A172 (cell line): Measurements from ENCODE around the gene CCDC9B. TPM values are rescaled to one million over a fixed set of nuclear protein-coding genes. Genes with fewer than 3 reads are reported as not detected.

Experiments
- DNase-seq: peaks from one replicate; pipeline ENCODE4 v3.0.0-alpha.2; 2015; ENCODE audit warnings: low spot score
- total RNA-seq: library from RNA; depleted of rRNA; stranded (reverse); fragments of >200 nt; shearing (Covaris generic); gene quantifications from 2 replicates; pipeline ENCODE4 v1.2.3, GENCODE V29; 2014

The CCDC9B gene
- total RNA-seq, 1 experiment from 2014 or later = 4.4 TPM

DNA sequence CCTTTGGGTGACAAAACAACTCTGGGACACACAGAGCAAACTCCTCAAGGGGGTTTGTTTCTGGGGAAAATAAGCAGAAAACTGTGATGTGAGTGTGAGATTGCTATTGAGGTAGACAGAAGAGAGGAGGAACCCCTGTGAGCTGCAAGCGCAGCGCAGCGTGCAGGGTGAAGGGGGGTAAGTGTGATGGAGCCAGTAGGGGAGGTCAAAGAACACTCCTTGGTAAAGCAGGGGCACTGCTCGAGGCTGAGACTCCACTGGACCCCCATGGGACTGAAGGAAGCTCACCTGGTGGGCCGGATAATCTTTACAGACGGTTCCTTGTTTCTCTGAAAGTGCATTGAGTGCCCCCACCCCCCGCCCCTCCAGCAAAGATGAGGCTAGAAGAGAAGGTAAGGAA, 9.7 kb downstream of the CCDC9B start:
- no peak for DNase-seq

DNA sequence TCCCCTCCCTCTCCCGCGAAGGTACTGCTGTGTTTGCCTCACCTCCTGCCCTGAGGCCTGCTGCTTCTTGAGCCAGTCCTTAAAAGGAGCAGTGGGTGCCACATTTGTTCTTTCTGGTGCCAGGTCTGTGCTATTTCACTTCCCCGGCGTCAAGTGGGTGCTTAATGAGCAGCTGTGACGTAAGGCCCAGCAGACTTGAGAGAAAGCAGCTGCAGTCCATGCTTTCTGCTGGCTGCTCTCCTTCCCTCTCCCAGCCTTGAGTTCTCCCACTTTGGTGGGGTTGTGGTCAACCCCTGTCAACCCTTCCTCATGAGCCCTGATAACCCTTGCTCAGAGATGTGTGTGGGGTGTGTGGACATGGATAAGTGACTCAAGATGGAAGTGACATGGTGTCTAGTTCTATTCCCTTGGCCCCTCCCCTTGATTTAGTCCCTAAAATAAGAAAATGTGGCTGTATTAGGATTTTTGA, 10.3 kb downstream of the CCDC9B start:
- no peak for DNase-seq

DNA sequence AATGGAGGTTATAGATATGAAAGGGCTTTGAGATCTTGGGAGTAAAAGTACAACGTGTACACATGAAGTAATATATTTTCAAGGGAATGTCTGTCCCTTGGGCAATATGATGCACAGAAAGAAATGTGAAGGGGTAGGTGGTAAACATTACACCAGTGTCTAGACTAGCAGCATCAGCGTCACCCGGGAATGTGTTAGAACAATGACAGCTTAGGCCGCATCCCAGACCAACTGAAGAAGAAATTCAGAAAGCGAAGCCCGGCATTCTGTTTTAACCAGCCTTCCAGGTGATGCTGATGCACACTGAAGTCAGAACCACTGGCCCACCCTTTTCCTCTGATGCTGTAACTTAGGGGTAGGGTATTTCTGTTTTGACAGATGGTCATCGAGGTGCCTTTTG, 10.9 kb downstream of the CCDC9B start:
- DNase-seq = no peak

DNA sequence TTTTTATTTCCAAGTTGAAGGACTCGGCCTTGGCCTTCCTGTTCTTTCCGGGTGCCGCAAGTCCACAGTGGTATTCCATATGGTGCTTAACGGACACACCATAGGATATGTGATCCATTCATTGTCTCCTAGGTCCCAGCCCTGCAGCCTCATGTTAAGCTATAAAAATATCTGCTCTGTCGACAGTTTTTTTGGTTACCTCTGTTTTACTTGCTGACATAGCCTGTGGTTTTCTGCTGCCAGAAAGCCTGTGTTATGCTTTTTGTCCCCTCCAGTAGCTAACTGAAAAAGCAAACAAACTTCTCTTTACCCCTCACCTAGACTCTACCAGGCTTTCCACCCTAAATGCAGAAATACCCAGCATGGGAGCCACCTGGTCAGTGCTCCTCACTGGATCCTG, 12.0 kb downstream of the CCDC9B start:
- DNase-seq = no peak

DNA sequence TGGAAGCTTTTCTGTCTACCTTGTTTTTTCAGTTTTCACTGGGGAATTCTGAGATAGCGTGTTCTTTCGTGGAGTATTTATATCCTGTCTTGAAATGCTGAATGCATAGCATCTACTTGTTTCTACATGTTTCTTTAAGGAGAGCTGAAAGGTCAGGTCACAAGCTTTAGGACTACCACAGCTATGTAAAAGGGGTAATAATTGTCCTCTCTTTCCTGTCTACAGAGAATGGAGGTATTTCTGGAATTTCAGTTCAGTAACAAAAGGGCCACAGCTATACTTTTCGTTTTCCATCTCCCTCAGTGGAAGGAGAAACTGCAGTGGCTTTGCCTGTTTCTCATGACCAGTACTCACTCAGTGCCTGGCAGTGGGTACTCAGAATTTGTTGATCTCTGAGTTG, 12.6 kb downstream of the CCDC9B start:
- no peak for DNase-seq

DNA sequence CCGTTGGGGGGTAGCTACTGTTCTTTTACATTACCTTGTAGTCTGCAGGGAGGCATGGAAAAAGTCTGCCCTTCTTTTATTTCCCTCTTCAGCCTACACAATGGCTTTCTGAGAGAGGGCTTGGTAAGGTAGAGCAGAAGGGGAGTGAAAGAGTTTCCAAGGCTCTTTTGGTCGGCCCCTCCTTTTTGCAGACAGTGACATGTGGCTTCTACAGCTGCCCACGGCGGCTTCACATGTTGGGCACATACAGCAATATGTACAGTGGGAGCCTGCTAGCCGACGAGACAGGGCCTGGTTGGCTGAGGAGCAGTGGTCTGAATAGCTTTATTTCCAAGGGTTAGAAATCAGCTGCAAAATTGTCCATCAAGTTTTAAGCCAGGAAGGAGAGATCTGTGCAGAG, 13.3 kb downstream of the CCDC9B start:
- no peak for DNase-seq

DNA sequence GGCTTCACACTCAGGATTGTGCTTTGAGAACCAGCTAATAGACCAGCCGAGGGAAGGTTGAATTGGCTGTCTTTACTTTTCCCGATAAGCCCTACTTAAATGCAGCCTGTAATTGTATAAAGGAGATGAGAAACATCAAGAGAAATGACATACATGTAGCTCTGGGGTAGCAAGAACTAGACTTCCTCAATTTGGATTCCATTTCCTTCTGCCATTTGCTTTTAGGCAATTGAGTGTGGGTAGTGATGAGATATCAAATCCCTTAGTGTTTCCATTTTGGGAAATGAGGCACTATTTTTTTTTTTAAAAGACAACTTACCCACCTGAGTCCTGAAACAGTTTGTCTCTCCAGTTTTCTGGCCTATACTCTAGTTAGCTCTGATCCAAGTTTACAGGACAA, 15.0 kb downstream of the CCDC9B start:
- DNase-seq = no peak

DNA sequence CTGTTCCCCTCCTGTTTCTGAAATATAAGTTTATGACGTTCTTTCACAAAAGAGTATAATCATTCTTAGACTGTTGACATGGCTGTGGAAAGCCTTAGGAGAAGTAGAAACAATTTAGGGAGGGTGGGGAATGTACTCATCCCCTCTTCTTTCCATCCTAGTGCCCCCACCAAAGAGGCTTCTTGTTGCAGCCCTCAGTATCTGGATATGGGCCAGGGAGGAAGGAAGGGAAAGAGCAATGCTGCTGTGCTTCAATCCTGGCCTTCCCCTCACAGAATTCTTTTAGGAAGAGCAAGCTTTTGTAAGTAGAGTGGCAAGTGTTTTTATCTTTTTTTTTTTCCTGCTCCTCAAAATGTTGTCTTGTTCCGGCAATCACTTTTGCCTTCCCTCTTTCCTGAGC, 15.6 kb downstream of the CCDC9B start:
- DNase-seq = no peak

DNA sequence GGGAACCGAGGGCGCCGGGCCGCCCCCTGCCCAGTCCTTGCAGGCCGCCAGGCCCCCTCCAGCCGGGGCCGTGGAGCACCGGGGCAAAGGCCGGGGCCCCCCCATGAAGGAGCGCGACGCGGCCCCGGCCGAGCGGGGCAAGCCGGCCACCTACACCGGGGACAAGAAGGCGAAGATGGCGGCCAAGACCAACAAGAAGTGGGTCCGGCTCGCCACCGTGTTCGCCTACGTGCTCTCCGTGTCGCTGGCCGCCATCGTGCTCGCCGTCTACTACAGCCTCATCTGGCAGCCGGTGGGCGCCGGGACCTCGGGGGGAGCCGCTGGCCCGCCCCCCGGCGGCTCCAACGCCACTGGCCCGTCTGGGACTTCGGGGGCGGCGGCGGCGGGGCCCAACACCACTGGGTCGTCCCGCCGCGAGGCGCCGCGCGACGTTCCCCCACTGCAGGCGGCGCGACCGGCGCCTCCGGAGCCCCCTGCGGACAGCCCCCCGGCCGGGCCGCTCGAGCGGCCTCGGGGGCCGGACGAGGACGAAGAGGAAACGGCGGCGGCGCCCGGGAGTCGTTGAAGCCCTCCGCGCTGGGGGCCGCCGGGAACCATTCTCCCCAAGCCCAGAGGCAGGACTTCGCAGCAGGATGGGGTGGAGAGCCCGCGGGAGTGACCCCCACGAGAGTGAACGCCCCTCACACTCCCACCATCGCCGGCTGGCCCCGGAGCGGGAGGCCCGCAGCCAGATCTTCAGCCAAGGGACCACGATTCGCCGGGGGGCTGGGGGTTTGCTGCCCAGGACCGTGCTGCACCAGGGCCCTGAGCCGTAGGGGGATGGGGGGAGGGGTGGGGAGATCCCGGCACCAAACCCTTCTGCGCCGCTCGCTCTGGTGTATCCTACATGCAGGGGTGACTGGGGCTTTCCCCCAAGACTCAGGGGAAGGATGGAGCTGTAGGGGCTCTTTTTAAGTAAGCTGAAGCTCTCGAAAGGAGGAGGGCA, 16.5 kb downstream of the CCDC9B start:
- no peak for DNase-seq

DNA sequence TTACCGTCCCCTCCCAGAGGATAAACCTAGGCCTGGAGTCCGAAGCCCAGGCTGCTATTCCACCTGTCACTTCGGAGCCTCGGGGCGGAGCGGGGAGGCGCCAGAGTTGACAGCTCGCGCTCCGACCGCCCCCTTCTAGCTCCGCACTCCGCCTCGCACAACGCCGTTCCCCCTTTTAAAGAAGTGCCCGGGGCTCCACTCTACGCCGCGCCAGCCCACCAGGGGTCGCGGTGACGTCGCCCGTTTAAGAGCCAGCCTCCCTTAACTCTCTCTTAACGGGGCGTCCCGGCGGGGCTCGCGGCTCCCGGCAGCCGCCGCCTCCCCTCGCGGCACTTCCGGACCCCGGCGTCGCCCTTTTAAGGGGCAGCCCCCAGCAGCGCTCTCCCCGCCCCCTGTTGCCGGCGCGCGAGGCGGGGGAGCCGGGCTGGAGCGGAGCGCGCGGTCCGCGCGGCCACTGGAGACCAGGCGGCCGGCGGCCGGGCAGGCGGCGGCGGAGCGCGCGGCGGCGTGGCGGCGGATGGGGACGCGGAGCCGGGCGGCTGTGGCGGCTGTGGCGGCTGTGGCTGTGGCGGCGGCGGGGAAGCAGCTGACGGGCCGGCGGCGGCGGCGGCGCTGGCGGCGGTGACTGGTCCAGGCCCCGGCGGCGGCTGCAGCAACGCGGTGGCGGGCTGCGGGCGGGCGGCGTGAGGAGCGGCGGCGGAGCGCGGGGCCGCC, 17.3 kb downstream of the CCDC9B start, which contains the start of gene INAFM2:
Gene INAFM2 (plus strand): TSS at position 454 of the 714 bp plus-strand sequence. CDS start 364 bp downstream, outside the sequence.
- DNase-seq = peak; percentile 74

DNA sequence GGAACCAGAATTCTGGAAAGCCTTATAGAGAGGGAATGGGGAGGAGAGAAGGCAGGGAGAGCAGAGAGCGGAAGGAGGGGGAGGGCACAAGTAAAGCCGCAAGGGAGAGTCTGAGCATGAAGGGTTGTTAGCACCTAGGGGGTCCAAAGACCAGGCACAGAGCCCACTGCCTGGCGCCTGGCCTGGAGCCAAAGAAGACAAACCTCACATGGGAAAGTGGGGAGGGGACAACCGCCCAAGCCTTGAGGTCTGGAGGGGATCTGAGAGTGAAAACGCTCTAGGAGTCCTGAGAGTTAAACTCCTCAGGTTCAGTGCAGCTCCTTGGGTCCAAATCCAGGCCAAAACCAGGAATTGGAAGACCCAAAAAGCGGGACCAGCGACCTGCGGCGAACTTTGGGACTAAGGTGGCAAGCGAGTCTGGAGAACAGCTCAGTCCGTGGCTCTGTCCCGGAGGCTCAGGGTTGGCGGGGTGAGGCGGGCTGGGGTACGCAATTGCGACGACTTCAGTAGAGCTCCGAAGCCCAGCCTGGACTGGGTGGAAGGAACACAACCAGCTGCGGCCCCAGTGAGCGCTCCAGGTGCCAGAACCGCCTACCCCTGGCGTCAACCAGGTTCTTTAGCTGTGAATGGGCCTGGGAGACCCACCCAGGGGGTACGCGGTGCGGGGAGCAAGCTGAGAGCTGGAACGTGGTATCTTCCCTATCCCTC, 18.1 kb downstream of the CCDC9B start:
- no peak for DNase-seq

DNA sequence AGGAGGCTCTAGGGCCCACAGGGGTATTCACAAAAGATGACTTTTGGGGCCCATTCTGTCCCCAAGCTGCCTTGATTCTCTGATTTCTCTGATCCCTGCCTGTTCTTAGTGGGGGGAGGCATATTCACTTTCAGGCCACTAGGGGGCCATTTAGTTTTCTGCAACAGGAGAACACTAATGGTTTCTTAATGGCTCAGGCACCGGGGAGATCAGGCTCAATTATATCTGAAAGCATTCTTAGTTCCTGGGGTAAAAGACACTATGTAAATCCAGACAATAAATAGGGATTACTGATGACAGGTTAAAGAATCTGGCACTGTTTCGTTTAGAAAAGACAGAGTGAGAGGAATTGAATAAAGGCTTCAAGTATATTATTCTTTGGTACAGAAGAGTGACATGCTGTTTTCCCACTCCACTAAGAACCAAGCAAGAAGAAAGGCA, 19.8 kb downstream of the CCDC9B start:
- DNase-seq = peak; percentile 42

DNA sequence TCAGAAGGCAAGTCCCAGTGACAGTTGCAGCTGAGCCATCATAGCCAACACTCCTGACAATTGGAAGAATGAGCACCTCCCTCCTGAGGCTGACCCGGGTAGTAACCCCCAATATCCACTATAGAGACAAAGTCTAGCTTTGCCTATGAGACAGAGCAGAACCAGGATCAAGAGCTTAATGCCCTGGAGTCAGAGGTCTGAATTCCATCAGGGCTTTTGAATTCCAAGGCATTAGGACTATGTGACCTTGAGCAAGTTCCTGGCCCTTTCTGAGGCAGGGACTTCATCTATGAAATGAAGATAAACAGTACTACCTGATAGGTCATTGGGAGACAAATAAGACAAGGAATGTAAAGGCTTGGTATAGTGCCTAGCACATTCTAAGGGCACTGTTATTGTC, 20.3 kb downstream of the CCDC9B start:
- DNase-seq = no peak

DNA sequence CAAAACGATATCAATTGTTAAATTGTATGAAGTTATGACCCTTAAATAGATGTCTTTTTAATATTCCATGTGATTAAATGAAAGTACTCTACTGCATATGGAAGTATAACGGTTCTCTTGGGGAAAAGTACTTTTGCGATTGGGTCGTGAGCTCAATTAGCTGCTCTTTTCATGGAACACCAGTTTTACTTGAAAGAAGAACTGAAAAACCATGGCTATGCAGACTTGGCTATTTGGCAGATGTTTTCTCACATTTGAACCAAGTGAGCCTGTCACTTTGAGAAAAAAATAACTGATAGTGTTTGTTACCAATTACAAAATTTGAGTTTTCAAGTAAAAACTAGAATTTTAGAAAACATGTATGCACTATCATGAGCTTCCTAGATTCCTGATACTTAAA, 23.2 kb downstream of the CCDC9B start:
- no peak for DNase-seq

DNA sequence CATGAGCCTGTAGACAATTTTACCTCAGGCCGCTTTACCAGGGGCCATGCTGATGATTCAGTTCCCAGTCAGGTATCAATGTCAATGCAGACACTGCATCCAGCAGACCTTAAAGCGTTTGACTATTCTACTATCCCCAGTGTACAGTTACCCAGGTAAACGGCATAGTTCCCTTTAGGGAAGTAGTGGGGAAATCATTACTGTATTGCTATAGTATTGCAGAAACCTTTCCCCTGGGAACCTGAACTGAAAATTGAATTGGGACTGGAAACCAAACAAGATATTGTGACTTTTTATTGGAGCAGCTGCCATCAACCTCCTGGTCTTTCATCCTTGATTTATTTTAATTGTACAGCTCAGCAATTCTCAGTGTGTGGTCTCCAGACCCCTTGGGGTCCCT, 23.8 kb downstream of the CCDC9B start:
- no peak for DNase-seq

DNA sequence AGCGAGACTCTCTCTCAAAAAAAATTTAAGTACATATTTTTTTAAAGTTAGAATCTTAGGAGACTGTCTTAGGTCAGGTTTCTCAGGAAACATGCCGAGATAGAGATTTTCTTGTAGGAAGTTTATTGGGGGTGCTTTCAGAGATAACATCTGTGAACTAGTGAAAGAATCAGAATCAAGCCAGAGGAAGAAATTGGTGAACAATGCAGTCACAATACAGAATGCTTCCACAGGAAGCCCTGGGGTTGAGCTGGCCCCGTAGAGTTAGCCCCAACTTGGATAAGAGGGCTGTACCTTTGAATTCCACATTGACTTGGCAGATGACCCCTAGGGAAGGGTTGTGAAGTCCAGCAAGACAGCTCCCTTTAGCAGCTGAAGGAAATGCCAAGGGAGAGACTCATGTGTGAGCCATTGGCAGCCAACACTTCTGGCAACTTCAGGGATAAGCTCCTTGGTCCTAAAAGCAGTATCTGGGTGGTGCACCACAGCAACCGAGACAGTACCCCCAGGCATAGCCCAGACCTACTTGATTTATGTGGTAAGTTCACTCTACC, 25.9 kb downstream of the CCDC9B start:
- DNase-seq = peak; percentile 35

DNA sequence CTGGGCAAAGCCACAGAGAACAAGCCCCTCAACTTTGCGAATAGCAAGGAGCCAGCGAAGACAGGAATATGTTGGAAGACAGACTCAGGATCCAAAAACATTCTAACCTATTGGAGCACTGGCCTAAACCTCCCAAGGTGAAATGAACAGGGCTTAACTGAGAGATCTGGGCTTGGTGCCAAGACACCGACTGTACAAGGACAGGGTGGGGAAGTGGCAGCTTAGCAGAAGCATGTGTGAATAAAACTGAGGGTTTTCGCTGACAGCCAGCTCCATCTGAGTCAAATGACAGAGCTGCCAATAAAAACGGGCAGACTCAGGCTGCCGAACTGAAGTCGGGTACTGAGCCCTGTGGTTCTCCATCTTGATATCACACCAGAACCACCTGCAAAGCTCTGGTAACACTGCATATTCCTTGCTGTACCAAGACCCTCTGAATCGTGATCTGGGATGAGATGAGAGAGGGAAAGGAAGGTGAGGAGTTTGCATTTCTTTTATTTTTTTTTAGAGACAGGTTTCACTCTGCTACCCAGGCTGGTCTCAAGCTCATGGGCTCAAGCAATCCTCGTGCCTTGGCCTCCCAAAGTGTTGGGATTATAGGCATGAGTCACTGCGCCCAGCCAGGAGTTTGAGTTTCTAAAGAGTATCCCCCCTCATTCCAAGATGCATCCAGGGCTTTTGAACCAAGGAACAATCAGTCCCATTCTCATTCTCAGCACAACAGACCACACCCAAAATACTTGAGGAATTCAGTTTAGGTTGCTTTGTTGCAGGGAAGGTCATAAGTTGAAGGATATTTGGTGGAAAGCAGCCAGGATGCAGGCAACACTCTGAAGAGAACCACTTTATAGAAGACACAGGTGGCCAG, 27.0 kb downstream of the CCDC9B start:
- DNase-seq = peak; percentile 66

DNA sequence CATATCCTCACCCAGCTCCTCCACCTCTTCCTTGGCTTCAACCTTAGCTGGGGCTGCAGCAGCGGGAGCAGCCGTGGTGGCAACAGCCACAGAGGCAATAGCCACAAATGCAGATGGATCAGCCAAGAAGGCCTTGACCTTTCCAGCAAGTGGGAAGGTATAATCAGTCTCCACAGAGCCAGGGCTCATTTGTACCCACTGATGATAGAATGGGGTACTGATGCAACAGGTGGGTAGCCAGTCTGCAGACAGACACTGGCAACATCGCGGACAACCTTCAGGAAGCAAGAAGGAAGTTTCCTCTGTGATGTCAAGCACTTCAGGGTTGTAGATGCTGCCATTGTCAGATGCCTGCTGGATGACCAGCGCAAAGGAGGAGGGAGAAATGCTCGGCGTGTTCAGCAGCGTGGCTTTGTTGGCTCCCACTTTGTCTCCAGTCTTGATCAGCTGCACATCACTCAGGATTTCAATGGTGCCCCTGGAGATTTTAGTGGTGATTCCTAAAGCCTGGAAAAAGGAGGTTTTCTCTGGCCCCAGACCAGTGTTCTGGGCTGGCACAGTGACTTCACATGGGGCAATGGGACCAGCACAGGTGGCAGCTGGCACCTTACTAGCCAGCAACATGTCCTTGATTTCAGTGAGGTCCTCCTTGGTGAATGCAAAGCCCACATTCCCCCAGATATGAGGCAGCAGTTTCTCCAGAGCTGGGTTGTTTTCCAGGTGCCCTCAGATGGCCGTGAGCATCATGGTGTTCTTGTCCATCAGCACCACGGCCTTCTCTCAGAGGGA, 28.2 kb downstream of the CCDC9B start:
- no peak for DNase-seq

DNA sequence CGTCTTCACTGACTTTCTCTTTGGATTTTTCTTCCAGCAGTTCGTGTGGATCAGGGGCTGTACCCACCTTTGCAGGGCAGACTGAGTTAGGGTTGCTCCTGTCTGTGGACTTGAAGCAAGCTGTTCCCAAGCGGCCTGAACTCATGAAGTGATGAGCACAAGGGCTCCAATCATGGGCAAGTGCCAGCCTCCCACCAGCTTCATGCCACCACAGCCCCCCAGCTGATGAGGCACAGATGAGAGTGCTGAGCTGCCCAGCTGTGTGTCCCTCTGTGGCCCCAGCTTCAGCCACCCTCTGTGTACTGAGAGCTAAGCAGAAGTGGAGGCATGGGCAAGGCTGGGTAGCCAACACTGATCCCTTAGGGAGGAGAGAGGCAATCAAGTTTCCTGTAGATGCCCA, 29.7 kb downstream of the CCDC9B start:
- DNase-seq = no peak
